Activated CD4-positive, alpha-beta T cell treated with anti-CD3 and anti-CD28 coated beads, Interleukin-2, amount 10 ng/mL, durations not matched to agents 7 days and 5 days (primary cell): ENCODE data around the gene RAD1. TPM values are rescaled to one million over a fixed set of nuclear protein-coding genes. Genes with fewer than 3 reads are reported as not detected.
"Not testable (repeated sequence)": the region's sequence is repeated elsewhere in the genome, so short reads cannot be mapped to it uniquely, and the experiment has no call there.

ENCODE experiments used
- CTCF ChIA-PET: fragments of 350-600 bp; sonication (Branson Sonifier 250); formaldehyde crosslinking; loops from one replicate; lab custom pipeline; 2021; ENCODE audit warnings: antibody characterized with exemption; lab: Charles Lee
- POLR2A ChIA-PET: fragments of 350-600 bp; sonication (Branson Sonifier 250); formaldehyde crosslinking; loops from one replicate; lab custom pipeline; 2021; ENCODE audit warnings: antibody characterized with exemption; lab: Charles Lee
- DNase-seq: peaks from one replicate; pipeline ENCODE4 v3.0.0-alpha.2; 2020
- H3K27ac Mint-ChIP-seq: one replicate; pipeline ENCODE4 v1.8.0; 2021; ENCODE audit warnings: mild to moderate bottlenecking, moderate library complexity, mixed read lengths
- H3K27me3 Mint-ChIP-seq: one replicate; pipeline ENCODE4 v1.8.0; 2021; ENCODE audit warnings: mixed read lengths
- H3K36me3 Mint-ChIP-seq: one replicate; pipeline ENCODE4 v1.8.0; 2021; ENCODE audit warnings: low read depth, mixed read lengths
- H3K4me1 Mint-ChIP-seq: one replicate; pipeline ENCODE4 v1.8.0; 2021; ENCODE audit warnings: mixed read lengths
- H3K4me3 Mint-ChIP-seq: one replicate; pipeline ENCODE4 v1.8.0; 2021; ENCODE audit warnings: mild to moderate bottlenecking, moderate library complexity, mixed read lengths
- H3K9me3 Mint-ChIP-seq: one replicate; pipeline ENCODE4 v1.8.0; 2021; ENCODE audit warnings: mixed read lengths
- total RNA-seq, 2 experiments: library from RNA; stranded (reverse); gene quantifications; one replicate each; pipeline ENCODE4 v1.2.3, GENCODE V29; 2021

The RAD1 gene
- total RNA-seq, 2 experiments from 2014 or later, result 25.6 to 26.5 TPM

DNA sequence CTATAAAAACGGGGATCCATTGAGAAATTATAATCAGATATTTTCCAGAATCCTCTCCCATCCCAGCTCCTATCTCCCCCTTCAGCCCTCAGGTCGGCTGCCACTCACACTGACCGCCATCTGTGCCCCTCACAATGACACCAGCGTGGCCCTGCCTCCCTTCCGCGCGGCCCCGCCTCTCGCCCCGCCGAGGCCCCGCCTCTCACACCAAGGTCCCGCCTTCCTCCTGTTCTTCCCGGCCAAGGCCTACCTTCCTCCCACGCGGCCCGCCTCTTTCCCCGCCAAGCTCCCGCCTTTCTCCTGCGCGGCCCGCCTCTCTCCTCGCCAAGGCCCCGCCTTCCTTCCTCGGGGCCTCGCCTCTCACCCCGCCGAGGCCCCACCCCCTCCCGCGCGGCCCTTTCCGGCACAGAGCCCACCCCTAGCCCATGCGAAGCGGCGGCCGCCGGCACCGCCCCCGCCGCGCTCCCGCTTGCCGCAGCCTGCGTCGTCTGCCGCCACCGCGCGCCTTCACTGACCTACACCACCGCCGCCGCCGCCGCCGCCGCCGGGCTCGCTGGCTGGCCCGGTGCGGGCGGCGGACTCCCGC, 13.9 kb upstream of the RAD1 start, which contains the start of gene DNAJC21:
Gene DNAJC21, plus strand, starts transcription at position 426 of the 586 bp plus-strand sequence. CDS start 261 bp downstream, outside the sequence.
- Mint-ChIP-seq H3K9me3 (no peaks in the 10 kb centered on the region), H3K36me3 (peaks cover 22% of the 10 kb centered on the region), H3K4me3 (peak within 1 kb of the TSS; percentile 98), H3K27me3 (no peaks in the 10 kb centered on the region), H3K27ac (peak within 1 kb of the TSS; percentile 96), H3K4me1 (peaks cover 40% of the 10 kb centered on the region)
- peak; percentile 96 for DNase-seq
- CTCF ChIA-PET, result interaction anchor here (1.1 to 2.7 kb wide), 4 partner anchors 11 to 32 kb away, joined by 3 to 21 read pairs (median 6); partner anchors contain the start of genes BRIX1 and RAD1
- POLR2A ChIA-PET, result interaction anchor here (1.0 to 1.8 kb wide), 2 partner anchors 10 to 14 kb away, joined by 3 to 10 read pairs; partner anchors contain the start of genes BRIX1 and RAD1

DNA sequence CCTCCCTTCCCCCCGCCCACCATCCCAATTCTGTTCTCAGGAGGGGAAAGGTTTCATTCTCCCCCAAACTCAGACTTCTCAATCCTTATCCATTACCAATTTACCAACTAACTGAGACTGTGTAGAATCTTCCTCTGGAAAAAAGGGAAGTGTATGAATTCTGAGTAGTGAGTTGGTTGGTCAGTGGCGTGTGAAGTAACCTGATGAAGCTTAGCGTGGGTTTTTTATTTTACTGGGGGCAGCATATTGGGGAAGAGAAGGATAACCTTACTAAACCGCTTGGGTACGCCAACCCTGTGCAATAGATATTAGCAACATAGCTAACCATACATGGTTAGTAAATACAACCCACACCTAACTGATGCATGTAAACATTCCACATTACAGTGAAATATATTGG, 13.0 kb upstream of the RAD1 start:
- ChIA-PET POLR2A (no interaction called here), CTCF (interaction anchor here (2.7 kb wide), 1 partner anchor 12 kb away, joined by 21 read pairs; the partner anchor contains the start of genes BRIX1 and RAD1)
- Mint-ChIP-seq H3K4me1 (peaks cover 43% of the 10 kb centered on the region), H3K27me3 (no peaks in the 10 kb centered on the region), H3K36me3 (peaks cover 22% of the 10 kb centered on the region), H3K4me3 (peak overlapping the region; percentile 84), H3K27ac (no peak overlapping the region), H3K9me3 (no peaks in the 10 kb centered on the region)
- no peak for DNase-seq

DNA sequence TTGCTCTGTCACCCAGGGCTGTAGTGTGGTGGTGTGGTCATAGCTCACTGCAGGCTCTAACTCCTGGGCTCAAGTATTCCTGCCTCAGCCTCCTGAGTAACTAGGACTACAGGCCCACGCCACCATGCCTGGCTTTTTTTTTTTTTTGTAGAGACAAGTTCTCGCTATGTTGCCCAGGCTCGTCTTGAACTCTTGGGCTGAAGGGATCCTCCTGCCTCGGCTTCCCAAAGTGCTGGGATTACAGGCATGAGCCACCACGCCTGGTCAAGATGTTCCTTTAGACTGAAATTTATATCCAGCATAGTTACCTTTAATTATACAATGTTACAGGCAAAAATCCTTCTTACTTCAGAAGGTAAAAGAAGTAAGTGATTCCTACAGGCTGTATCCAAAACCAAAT, 12.5 kb upstream of the RAD1 start:
- Mint-ChIP-seq H3K27ac (no peak overlapping the region), H3K27me3 (no peaks in the 10 kb centered on the region), H3K36me3 (peaks cover 23% of the 10 kb centered on the region), H3K4me3 (no peak overlapping the region), H3K9me3 (no peaks in the 10 kb centered on the region), H3K4me1 (peaks cover 43% of the 10 kb centered on the region)
- POLR2A ChIA-PET, result no interaction called here
- DNase-seq, result no peak
- CTCF ChIA-PET, result no interaction called here

DNA sequence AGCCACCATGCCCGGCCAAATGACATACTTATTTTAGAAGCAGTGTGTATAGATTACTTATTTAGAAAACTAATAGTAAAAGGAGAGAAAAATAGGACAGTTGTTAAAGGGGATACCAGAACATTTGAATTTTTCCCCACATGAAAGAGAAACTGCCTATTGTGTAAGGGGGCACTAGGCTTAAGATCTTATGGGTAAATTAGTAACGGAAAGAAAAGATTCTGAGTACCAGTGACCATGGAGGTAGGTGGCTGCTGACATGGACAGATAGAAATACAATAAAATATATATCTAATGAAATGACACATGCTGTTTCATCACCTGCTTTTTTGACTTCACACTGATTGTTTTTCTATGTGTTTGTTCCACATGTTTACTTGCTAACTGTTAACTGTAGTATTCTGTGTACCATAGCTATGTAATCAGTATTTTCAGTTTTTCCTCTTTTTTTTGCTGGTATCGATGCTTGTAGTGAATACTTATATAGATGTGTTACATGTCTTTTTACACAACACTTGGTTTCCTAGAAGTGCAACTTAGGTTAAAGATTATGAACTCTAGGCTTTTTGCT, 11.1 kb upstream of the RAD1 start:
- DNase-seq, result no peak
- POLR2A ChIA-PET, result no interaction called here
- H3K4me1 Mint-ChIP-seq, result peaks cover 38% of the 10 kb centered on the region
- H3K27me3 Mint-ChIP-seq, result no peaks in the 10 kb centered on the region
- no peaks in the 10 kb centered on the region for H3K9me3 Mint-ChIP-seq
- CTCF ChIA-PET, result no interaction called here
- H3K27ac Mint-ChIP-seq, result no peak overlapping the region
- H3K36me3 Mint-ChIP-seq, result peaks cover 29% of the 10 kb centered on the region
- H3K4me3 Mint-ChIP-seq, result no peak overlapping the region

DNA sequence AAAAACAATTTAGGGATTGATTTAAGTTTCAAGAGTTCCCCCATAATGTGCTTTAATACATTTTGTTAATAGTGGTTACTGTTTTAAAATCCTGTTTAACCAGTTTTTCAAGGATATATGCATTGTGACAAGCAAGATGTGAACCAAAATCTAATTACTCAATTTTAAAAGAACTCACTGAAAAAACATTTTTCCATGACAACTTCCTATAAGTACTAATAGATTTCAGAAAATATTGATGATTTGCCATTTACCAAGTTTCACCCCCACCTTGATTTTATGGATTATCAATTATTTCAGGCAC, 9.1 kb upstream of the RAD1 start:
- H3K9me3 Mint-ChIP-seq, result no peaks in the 10 kb centered on the region
- no peak for DNase-seq
- no peak overlapping the region for H3K4me3 Mint-ChIP-seq
- H3K4me1 Mint-ChIP-seq, result peaks cover 33% of the 10 kb centered on the region
- no peak overlapping the region for H3K27ac Mint-ChIP-seq
- H3K27me3 Mint-ChIP-seq, result no peaks in the 10 kb centered on the region
- H3K36me3 Mint-ChIP-seq, result peaks cover 39% of the 10 kb centered on the region
- CTCF ChIA-PET, result interaction anchor here (1.1 to 1.4 kb wide), 2 partner anchors 9 to 10 kb away, joined by 3 to 4 read pairs; partner anchors contain the start of genes BRIX1 and RAD1
- POLR2A ChIA-PET, result no interaction called here

DNA sequence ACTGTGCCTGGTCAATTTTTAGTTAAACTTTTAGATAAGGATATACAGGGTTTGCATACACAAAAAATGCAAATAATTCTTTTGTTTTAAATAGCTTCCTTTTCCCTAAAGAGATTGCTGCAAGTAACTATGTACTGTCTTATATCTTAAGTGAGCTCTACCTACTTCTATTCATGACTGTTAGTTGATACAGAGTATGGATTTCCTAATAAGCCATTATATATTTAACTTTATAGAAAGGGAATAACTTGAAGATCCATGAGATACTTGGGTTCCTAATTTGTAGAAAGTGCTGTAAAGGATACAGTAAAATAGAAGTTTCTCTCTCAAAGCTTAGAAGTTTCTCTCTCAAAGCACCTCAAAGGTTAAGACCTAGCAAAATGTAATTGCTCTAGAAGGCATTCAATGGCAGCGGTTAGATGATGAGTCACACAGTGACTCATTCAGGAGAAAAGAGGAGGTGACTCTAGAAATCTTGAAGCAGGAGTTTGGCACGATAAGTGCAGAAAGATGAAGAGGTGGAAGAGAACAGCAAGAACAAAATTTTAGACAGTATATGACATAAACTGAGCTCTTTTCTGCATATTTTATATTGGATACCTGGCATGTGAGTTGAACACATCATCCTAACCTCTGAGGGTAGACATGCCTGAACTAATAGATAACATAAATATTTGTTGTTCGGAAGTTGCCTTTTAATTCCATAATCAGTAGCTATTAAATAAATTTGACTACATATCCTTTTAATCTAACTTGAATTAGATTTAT, 8.6 kb upstream of the RAD1 start:
- peak; percentile 43 for DNase-seq
- POLR2A ChIA-PET, result no interaction called here
- peak overlapping the region; percentile 71 for H3K27ac Mint-ChIP-seq
- no peaks in the 10 kb centered on the region for H3K27me3 Mint-ChIP-seq
- H3K4me3 Mint-ChIP-seq, result no peak overlapping the region
- peaks cover 30% of the 10 kb centered on the region for H3K4me1 Mint-ChIP-seq
- CTCF ChIA-PET, result interaction anchor here (1.0 to 1.4 kb wide), 3 partner anchors 9 to 16 kb away, joined by 3 to 4 read pairs (median 3); partner anchors contain the start of genes BRIX1 and RAD1
- H3K9me3 Mint-ChIP-seq, result no peaks in the 10 kb centered on the region
- H3K36me3 Mint-ChIP-seq, result peaks cover 39% of the 10 kb centered on the region

DNA sequence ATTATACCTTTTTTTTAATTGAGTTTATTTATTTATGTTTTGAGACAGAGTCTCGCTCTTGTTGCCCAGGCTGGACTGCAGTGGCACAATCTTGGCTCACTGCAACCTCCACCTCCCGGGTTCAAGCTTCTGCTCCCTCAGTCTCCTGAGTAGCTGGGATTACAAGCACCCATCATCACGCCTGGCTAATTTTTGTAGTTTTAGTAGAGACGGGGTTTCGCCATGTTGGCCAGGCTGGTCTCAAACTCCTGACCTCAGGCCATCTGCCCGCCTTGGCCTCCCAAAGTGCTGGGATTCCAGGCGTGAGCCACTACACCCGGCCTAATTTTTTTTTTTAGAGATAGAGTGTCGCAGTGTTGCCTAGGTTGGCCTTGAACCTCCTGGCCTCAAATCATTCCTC, 8.0 kb upstream of the RAD1 start:
- H3K27ac Mint-ChIP-seq, result peak overlapping the region; percentile 19
- H3K4me3 Mint-ChIP-seq, H3K27me3 Mint-ChIP-seq: not testable (repeated sequence)

DNA sequence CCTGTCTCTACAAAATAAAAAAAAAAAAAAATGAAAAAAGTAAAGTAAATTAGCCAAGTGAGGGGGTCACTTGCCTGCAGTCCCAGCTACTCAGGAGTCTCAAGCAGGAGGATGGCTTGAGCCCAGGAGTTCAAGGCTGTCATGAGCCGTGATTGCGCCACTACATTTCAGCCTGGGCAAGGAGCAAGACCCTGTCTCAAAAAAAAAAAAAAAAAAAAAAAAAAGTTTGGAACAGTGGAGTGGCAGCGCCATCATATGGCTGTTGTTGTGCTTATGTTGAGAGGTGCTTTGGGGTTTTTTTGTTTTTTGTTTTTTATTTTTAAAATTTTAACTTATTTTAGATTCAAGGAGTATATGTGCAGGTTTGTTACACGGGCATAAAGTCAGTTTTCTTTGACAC, 3.8 kb upstream of the RAD1 start:
- no peak overlapping the region for H3K27ac Mint-ChIP-seq
- CTCF ChIA-PET, result interaction anchor here (4.5 kb wide), 1 partner anchor 11 kb away, joined by 21 read pairs; the partner anchor contains the start of gene DNAJC21

More for the DNA sequence above, 8.0 kb upstream of the RAD1 start:
- CTCF ChIA-PET, result interaction anchor here (0.7 to 1.4 kb wide), 3 partner anchors 8 to 1466 kb away, joined by 3 read pairs; partner anchors contain the start of genes BRIX1 and RAD1
- H3K9me3 Mint-ChIP-seq, DNase-seq, POLR2A ChIA-PET: not testable (repeated sequence)
- Mint-ChIP-seq H3K36me3 (peaks cover 39% of the 10 kb centered on the region), H3K4me1 (peaks cover 27% of the 10 kb centered on the region)

DNA sequence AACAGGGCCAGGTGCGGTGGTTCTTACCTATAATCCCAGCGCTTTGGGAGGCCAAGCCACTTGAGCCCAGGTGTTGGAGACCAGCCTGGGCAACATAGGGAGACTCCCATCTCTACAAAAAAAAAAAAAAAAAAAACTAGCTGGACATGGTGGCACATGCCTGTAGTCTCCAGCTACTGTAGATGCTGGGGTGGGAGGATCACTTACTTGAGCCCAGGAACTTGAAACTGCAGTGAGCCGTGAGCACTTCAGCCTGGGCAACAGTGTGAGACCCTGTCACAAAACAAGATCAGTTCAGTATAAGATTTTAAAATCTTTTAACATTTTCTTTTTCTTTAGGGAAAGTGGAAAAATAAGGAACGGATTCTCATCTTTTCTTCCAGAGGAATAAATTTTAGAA, 2.7 kb upstream of the RAD1 start:
- H3K27me3 Mint-ChIP-seq, result no peaks in the 10 kb centered on the region
- ChIA-PET POLR2A (no interaction called here), CTCF (interaction anchor here (1.1 to 4.5 kb wide), 3 partner anchors 12 to 39 kb away, joined by 3 to 21 read pairs (median 5); partner anchors contain the start of gene DNAJC21)
- H3K4me1 Mint-ChIP-seq, result peaks cover 36% of the 10 kb centered on the region
- no peak overlapping the region for H3K4me3 Mint-ChIP-seq
- DNase-seq, result no peak
- H3K27ac Mint-ChIP-seq, result peak overlapping the region; percentile 17
- H3K9me3 Mint-ChIP-seq, result no peaks in the 10 kb centered on the region
- peaks cover 34% of the 10 kb centered on the region for H3K36me3 Mint-ChIP-seq

More for the DNA sequence above, 3.8 kb upstream of the RAD1 start:
- Mint-ChIP-seq H3K27me3 (no peaks in the 10 kb centered on the region), H3K9me3 (no peaks in the 10 kb centered on the region), H3K4me1 (peaks cover 35% of the 10 kb centered on the region), H3K4me3 (no peak overlapping the region), H3K36me3 (peaks cover 35% of the 10 kb centered on the region)
- POLR2A ChIA-PET, result no interaction called here
- DNase-seq, result no peak

DNA sequence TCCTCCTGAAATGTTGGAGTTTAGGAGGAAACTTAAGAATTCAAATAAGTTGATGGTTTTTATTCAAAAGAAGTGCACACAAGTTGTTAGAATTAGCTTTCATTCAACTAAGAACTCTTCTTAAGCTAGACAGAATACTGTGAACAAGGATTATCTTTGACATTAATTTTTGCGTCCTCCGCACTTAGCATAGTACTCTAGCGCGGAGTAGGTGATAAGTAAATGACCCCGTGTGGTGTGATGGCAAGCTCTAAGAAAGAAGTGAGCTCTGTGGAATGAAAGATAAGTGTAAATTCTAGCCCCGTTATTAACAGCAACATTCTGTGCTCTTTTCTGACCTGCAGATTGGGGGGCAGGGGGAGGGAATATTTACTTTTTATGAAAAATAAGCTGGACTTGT, 1.2 kb upstream of the RAD1 start:
- Mint-ChIP-seq H3K27me3 (no peaks in the 10 kb centered on the region), H3K9me3 (no peaks in the 10 kb centered on the region), H3K27ac (peak overlapping the region; percentile 68), H3K4me3 (no peak overlapping the region), H3K36me3 (peaks cover 34% of the 10 kb centered on the region), H3K4me1 (peaks cover 41% of the 10 kb centered on the region)
- ChIA-PET CTCF (interaction anchor here (1.1 to 4.5 kb wide), 4 partner anchors 13 to 27 kb away, joined by 3 to 21 read pairs (median 4); partner anchors contain the start of gene DNAJC21), POLR2A (no interaction called here)
- DNase-seq, result no peak

DNA sequence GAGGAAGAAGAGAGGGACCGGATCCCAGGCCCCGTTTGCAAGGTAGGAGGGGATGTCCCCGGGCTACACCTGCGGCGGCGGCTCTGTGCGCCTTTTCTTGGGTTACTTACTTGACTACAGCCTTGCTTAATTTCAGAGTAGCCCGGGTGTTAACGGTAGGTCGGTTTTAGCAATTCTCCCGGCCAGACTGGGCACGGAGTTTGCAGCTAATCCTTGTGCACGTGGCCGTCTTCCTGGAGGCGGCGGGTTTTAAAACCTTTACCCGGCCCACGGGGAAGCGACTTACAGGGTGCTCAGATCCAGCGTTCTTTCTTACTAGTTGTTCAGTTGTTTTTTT, 520 bp upstream of the RAD1 start:
- Mint-ChIP-seq H3K4me1 (peaks cover 40% of the 10 kb centered on the region), H3K36me3 (peaks cover 35% of the 10 kb centered on the region), H3K27me3 (no peaks in the 10 kb centered on the region), H3K4me3 (no peak overlapping the region), H3K27ac (no peak overlapping the region), H3K9me3 (no peaks in the 10 kb centered on the region)
- DNase-seq, result no peak
- POLR2A ChIA-PET, result interaction anchor here (1.0 to 1.4 kb wide), 2 partner anchors 14 to 68 kb away, joined by 3 to 10 read pairs; partner anchors contain the start of gene DNAJC21
- CTCF ChIA-PET, result interaction anchor here (0.6 to 4.5 kb wide), 9 partner anchors 8 to 877 kb away, joined by 3 to 21 read pairs (median 3); partner anchors contain the start of gene DNAJC21

DNA sequence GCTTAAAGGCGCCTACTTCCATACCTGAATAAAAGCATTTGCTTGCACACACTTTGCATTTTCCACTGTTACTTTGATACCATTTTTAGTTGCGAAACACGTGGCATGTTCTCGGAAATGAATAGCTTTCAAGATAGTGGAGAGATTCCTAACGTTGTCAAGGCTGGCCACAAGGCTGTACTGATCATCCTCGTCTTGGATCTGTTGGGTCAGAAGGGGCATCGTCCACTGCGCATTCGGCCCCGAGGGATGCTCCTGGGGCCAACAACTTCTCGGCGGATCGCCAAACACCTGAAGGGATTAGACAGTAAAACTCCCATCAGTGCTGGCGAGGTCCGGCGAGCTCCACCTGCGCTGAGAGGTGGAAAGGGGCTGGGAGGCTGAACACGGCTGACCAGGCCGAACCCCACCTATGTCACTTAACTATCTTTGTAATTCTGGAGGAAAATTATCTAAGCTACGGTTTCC, 599 bp downstream of the RAD1 start:
- H3K36me3 Mint-ChIP-seq, result peaks cover 36% of the 10 kb centered on the region
- peaks cover 39% of the 10 kb centered on the region for H3K4me1 Mint-ChIP-seq
- ChIA-PET POLR2A (interaction anchor here (0.7 to 1.4 kb wide), 2 partner anchors 15 to 315 kb away, joined by 5 to 10 read pairs; partner anchors contain the start of gene DNAJC21), CTCF (interaction anchor here (0.6 to 4.5 kb wide), 8 partner anchors 9 to 51 kb away, joined by 3 to 21 read pairs (median 4); partner anchors contain the start of gene DNAJC21)
- no peaks in the 10 kb centered on the region for H3K9me3 Mint-ChIP-seq
- H3K4me3 Mint-ChIP-seq, result no peak overlapping the region
- peak; percentile 16 for DNase-seq
- H3K27me3 Mint-ChIP-seq, result no peaks in the 10 kb centered on the region
- H3K27ac Mint-ChIP-seq, result no peak overlapping the region
